Type B pancreatic cell (in vitro differentiated cells): ENCODE measurements around the gene MYO3A. TPM values are rescaled to one million over a fixed set of nuclear protein-coding genes. Genes with fewer than 3 reads are reported as not detected.
A peak's percentile ranks its signal among the peaks of the same experiment; 100 is the strongest.

Experiments
- DNase-seq: peaks from one replicate; pipeline ENCODE4 v3.0.0; 2021; ENCODE audit warnings: mixed read lengths; ENCODE audit not compliant: unreplicated experiment; ENCODE audit errors: extremely low spot score
- H3K27ac Mint-ChIP-seq: 2 replicates; pipeline ENCODE4 v1.8.0; 2021; ENCODE audit warnings: mild to moderate bottlenecking, mixed read lengths
- H3K27me3 Mint-ChIP-seq: 2 replicates; pipeline ENCODE4 v1.8.0; 2021; ENCODE audit warnings: mixed read lengths
- H3K36me3 Mint-ChIP-seq: 2 replicates; pipeline ENCODE4 v1.8.0; 2021; ENCODE audit warnings: mixed read lengths
- H3K4me1 Mint-ChIP-seq: one replicate; pipeline ENCODE4 v1.8.0; 2021; ENCODE audit warnings: mixed read lengths; ENCODE audit not compliant: unreplicated experiment
- H3K4me3 Mint-ChIP-seq: 2 replicates; pipeline ENCODE4 v1.8.0; 2021; ENCODE audit warnings: mild to moderate bottlenecking, mixed read lengths
- H3K9me3 Mint-ChIP-seq: 2 replicates; pipeline ENCODE4 v1.8.0; 2021; ENCODE audit warnings: mixed read lengths
- total RNA-seq: library from RNA; stranded (reverse); gene quantifications from 2 replicates; pipeline ENCODE4 v1.2.1, GENCODE V29; 2021; ENCODE audit warnings: low replicate concordance
- TF ChIP-seq, protein P1 (sequence below): fragments of 200-600 bp; sonication (generic); conservative IDR thresholded peaks from 2 replicates; pipeline ENCODE4 v1.5.0; 2021; ENCODE audit warnings: antibody characterized with exemption, mild to moderate bottlenecking

The MYO3A gene
- total RNA-seq, 1 donor from 2014 or later, result 11.2 TPM

DNA sequence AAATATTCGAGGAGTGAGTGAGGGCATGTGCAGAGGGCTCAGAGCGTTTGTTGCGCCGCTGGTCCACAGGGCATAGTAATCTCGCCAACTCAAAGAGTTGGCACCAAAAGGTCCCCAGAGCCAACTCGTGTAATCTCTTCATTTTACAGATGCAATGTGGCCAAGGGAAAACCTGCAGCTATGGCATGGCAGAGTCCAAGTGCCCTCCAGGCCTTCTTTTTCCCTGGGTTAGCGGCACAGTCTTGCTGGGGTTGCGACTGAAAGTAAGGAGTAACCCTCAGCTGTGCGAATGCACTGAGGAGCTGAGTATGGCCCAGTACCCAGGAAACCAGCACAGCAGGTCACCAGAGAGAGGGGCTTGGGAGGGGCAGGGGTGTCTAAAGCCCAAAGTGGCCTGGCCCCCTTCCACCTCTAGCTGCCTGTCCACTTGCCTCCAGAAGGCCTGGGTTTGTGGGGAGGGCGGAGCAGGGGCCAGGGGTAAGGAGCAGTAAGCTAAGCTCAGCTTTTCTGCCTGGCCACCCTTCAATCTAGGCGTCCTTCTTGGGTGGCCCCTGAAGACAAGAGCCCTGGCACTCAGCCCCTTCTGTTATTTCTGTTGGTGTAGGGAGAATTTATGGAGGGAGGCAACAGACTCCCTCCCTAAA, 279.2 kb downstream of the MYO3A start:
- DNase-seq, result no peak
- Mint-ChIP-seq H3K27ac (no peak overlapping the region), H3K4me1 (peaks cover 9% of the 10 kb centered on the region), H3K36me3 (no peaks in the 10 kb centered on the region), H3K4me3 (no peak overlapping the region), H3K27me3 (peaks cover 61% of the 10 kb centered on the region), H3K9me3 (no peaks in the 10 kb centered on the region)
- TF ChIP-seq, protein P1, sequence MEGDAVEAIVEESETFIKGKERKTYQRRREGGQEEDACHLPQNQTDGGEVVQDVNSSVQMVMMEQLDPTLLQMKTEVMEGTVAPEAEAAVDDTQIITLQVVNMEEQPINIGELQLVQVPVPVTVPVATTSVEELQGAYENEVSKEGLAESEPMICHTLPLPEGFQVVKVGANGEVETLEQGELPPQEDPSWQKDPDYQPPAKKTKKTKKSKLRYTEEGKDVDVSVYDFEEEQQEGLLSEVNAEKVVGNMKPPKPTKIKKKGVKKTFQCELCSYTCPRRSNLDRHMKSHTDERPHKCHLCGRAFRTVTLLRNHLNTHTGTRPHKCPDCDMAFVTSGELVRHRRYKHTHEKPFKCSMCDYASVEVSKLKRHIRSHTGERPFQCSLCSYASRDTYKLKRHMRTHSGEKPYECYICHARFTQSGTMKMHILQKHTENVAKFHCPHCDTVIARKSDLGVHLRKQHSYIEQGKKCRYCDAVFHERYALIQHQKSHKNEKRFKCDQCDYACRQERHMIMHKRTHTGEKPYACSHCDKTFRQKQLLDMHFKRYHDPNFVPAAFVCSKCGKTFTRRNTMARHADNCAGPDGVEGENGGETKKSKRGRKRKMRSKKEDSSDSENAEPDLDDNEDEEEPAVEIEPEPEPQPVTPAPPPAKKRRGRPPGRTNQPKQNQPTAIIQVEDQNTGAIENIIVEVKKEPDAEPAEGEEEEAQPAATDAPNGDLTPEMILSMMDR, result no peak

DNA sequence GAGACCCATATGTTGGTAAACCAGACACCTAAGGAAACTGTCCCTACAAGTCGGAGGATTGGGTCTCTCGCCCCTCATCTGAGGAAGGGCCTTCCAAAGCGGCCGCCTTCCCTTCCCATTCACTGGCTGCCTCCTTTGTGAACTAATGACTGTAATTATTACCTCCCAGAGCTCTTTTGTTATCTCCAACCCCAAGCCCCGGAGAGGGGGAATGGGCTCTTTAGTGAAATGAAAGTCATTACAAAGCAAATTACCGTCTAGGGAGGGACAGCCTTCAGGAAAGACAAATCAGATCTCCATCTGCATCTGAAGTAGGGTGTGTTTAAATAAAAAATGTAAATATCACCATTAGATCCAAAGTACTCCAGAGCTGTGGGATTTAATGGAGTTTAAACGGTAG, 280.0 kb downstream of the MYO3A start:
- Mint-ChIP-seq H3K4me3 (no peak overlapping the region), H3K27me3 (peaks cover 68% of the 10 kb centered on the region)

DNA sequence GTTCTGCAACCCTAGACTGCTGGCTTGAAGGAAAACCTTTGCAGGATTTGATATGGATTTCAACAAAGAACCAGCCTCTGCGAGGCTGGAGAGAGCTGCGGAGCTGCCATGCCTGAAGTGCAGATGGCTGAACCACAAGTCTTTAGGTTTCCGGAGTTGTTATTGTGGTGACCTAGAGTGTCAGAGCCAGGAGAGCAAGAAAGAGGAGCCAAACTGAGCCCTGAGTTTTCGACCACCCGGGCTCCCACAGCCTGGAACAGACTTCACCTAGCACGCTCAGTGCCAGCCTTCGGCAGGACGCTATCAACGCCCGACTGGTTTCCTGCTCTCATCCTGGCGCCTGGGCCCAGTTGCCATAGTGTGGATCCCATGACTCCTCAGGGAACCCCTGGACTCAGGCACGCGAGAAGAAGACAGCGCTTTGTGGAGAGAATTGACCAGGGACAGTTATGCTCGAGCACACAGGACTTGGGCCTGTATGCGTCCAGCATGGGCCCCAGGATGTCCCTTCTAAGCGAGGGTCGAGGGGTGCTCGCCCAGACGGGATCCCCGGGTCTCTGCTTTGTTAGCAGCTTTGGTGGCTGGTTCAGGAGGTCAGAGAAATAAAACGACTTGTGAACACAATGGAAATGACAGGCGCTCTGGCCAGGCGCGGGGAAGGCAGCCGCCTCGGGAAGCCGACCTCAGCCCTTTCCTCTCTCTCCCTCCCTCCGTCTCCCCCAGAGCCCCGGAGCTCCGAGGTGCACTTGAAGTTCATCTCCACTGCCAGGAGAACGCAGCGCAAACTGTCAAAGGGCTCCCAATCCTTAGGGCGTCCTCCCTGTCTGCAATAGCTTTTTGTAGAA, 280.7 kb downstream of the MYO3A start:
- TF ChIP-seq, protein P1, result no peak
- H3K36me3 Mint-ChIP-seq, result no peaks in the 10 kb centered on the region
- no peak for DNase-seq
- H3K27ac Mint-ChIP-seq, result peak overlapping the region; percentile 82
- H3K9me3 Mint-ChIP-seq, result no peaks in the 10 kb centered on the region
- peak overlapping the region; percentile 86 for H3K4me3 Mint-ChIP-seq
- H3K27me3 Mint-ChIP-seq, result peaks cover 75% of the 10 kb centered on the region
- H3K4me1 Mint-ChIP-seq, result peaks cover 14% of the 10 kb centered on the region

More for the DNA sequence above, 280.0 kb downstream of the MYO3A start:
- no peaks in the 10 kb centered on the region for H3K36me3 Mint-ChIP-seq
- DNase-seq, result no peak
- no peaks in the 10 kb centered on the region for H3K9me3 Mint-ChIP-seq
- TF ChIP-seq, protein P1, result no peak
- H3K4me1 Mint-ChIP-seq, result peaks cover 14% of the 10 kb centered on the region
- H3K27ac Mint-ChIP-seq, result no peak overlapping the region

DNA sequence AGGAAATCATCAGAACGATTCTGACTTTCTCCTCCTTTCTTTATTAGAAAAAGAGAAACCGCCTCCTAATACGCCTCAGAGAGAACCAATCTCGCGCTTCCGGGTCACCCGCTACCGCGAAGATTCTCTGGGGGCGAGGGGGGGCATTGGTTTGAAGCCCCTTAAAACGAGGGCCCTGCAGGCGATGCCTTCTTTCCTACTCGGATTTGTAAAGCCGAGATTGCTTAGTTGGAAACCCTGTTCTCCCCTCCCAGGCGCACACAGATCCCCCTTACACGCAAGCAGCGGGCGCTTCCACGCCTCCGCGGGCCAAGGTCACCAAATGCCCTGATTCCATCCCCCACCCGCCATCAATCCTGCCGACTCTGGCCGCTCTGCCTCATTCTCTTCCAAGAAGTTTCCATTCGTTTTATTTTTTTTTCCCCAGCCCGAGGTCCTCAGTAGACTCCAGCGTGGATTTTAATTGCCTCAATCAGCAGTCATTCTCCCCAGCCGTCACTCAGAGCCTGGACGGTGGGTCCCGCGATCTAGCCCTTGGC, 281.4 kb downstream of the MYO3A start:
- H3K27me3 Mint-ChIP-seq, result peaks cover 82% of the 10 kb centered on the region

DNA sequence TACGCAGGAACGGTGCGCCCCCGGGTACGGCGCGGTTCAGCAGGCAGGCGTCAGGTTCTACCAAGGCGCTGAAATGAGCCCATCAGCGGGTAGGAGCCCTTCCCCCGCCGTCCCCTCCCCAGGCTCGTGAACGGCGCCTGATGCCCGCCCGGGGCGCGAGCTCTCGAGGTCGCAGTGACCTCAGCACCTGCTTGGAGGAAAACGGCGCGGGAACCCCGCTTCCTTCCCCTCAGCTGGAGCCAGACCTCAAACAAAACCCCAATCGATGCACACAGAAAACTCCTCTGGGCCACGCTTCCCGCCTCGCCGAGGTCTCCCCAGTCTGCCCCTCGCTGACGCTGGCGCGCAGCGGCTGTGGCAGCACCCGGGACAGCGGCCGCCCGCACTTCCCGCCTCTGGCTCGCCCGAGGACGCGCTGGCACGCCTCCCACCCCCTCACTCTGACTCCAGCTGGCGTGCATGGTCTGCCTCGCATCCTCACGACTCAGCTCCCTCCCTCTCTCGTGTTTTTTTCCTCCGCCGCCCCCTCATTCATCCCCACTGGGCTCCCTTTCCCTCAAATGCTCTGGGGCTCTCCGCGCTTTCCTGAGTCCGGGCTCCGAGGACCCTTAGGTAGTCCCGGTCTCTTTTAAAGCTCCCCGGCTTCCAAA, 282.0 kb downstream of the MYO3A start:
- no peak for DNase-seq
- Mint-ChIP-seq H3K27me3 (peaks cover 88% of the 10 kb centered on the region), H3K4me1 (peaks cover 14% of the 10 kb centered on the region), H3K36me3 (no peaks in the 10 kb centered on the region), H3K9me3 (no peaks in the 10 kb centered on the region), H3K4me3 (peak overlapping the region; percentile 86), H3K27ac (peak overlapping the region; percentile 82)
- TF ChIP-seq, protein P1, result no peak

More for the DNA sequence above, 281.4 kb downstream of the MYO3A start:
- TF ChIP-seq, protein P1, result no peak
- Mint-ChIP-seq H3K4me1 (peaks cover 14% of the 10 kb centered on the region), H3K9me3 (no peaks in the 10 kb centered on the region), H3K4me3 (peak overlapping the region; percentile 86), H3K36me3 (no peaks in the 10 kb centered on the region), H3K27ac (peak overlapping the region; percentile 82)
- no peak for DNase-seq
